NCI-H2196 (cell line): ENCODE data around the gene NCOA5.

ENCODE experiments used
- DNase-seq: peaks from one replicate; lab custom pipeline; 2025; ENCODE audit not compliant: unreplicated experiment; lab: John Stamatoyannopoulos, UW

The NCOA5 gene

DNA sequence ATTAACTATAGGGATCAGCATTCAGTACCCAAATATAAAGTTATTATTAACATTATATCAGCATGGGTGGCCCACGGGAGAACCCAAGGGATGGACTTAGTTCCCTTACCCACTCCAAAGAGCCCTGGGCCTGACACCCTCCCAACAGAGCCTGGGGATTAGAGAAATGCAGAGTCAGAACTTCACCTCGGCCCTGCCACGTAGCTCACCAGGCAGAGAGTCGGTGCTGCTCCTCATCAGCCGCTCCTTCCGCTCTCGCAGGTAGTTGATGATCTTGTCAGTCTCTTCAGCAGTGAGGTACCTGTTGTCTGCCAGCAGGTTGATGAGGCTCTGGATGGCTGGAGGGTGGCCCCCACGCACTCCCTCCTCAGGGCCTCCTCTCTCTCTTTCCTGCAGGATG lies 26.6 kb downstream of the NCOA5 start:
- DNase-seq: no peak

GRCh38 chr20:46062621-46063020 lies 27.1 kb downstream of the NCOA5 start:
- DNase-seq: no peak

DNA sequence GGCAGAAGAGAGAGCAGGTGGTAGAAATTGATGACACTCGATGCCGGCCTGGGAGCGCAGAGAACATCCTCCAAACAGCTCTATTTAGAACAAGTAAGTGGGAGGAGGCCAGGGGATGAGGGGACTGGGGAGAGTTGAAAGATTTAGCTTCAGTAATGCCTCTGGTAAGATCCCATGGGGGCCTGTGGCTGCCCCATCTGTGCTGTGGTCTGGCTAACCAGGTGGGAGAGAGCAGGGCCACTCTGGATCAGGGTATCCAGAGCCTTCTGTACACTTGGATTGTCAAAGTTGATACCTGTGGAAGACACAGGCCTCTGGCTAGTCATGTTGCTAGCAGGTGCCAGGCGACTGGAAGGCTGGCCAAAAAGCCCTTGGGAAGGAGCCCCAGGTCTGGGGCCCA lies 27.6 kb downstream of the NCOA5 start:
- no peak for DNase-seq

DNA sequence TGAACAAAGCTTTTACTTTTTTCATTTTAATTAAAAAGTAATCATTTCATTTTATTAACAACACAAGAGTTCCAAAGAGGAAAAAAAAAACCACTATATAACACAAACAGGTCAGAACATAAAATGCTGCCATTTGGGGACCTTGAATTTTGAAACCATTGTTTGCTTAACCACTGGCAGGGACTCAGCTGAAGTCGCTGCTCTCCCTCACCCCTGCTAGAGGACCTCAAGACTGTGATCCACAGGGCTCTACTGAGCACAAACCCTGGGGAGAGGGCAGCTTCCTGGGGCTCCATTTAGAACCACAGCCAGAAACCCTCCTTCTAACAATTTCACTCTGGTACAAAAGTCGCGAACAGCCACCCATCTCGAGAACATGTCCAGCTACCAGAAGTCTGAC lies 28.8 kb downstream of the NCOA5 start:
- DNase-seq: no peak

- no peak for DNase-seq
Observed at GRCh38 chr20:46060301-46060881, 29.4 kb downstream of the NCOA5 start.

GRCh38 chr20:46058599-46059281 lies 31.0 kb downstream of the NCOA5 start:
- DNase-seq: no peak

GRCh38 chr20:46057856-46058598 lies 31.7 kb downstream of the NCOA5 start:
- no peak for DNase-seq

- no peak for DNase-seq
Observed at GRCh38 chr20:46056970-46057855, 32.5 kb downstream of the NCOA5 start.

DNA sequence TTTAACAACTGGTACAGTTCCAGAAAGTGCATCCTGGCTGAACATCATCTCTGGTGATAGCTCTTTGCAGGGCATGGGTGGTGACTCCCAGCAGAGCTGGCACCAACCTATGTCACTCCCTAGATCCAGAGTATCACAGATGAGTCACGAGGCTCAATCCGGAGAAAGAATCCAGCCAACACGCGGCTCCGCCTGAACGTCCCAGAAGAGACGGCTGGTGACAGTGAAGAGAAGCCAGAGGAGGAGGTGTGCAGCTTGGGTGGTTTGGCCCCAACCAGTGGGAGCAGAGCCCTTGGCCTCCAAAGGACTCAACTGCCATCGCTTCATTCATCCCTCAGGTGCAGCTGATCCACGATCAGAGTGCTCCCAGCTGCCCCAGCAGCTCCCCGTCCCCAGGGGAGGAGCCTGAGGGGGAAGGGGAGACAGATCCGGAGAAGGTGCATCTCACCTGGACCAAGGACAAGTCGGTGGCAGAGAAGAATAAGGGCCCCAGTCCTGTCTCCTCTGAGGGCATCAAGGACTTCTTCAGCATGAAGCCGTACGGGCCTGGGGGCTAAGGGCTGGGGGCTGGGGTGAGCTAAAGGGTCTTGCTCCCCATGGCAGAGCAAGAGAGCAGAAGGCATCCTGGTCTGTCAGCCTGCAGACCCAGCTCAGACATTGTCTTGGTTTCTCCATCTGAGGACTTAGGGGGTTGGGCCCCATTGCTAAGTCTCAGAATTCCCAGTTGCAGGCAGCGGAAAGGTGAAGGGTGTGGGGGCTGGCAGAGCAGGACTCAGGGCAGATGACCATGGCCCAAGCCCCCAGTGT lies 33.5 kb downstream of the NCOA5 start:
- DNase-seq: no peak

GRCh38 chr20:46055269-46055668 lies 34.5 kb downstream of the NCOA5 start:
- DNase-seq: no peak

GRCh38 chr20:46054606-46055005 lies 35.2 kb downstream of the NCOA5 start:
- no peak for DNase-seq

DNA sequence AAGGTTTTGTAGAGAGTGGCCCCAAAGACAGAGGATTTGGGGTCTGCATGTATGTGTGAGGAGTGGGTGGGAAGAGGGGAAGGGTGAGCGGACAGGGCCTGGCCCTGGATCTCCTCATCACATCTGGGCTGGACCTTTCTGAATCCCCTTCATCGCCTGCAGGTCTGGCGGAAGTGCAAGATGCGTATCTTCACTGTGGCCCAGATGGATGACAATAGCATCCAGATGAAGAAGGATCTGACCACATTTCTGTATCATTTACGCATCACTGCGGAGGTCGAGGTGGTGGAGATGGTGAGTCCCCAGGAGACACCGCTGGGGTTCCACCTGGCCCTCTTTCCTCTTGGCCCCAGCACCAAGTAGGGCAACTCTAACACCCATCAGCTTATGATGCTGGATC lies 36.3 kb downstream of the NCOA5 start:
- no peak for DNase-seq

DNA sequence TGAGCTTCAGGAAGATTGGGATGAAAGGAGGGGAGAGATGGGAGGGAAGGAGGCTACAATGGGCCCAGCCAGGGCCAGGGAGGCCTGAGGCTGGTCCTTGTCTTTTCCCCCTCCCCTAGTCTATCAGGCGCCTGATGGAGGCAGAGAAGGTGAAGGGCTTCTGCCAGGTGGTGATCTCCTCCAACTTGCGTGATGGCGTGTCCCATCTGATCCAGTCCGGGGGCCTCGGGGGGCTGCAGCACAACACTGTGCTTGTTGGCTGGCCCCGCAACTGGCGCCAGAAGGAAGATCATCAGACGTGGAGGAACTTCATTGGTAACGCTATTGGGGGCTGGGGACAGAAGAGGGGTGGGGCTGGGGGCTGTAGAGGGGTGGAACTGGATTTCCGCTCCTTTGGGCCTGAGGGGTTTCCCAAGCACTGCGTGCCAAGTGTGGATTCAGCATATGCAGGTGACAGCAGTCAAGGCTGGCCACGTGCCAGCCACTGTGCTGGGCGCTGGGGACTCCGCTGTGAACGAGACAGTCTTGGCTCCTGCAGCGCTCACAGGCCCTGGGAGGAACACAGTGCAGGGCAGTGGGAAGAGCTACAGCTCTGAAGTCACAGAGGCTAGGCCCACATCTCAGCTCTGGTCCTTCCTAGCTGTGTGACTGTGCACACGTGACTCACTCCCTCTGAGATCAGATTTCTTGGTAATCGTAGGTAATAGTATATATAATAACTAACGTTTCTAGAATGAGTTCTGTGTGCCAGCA lies 38.0 kb downstream of the NCOA5 start:
- peak; percentile 43 for DNase-seq

GRCh38 chr20:46050885-46051284 lies 38.9 kb downstream of the NCOA5 start:
- no peak for DNase-seq

DNA sequence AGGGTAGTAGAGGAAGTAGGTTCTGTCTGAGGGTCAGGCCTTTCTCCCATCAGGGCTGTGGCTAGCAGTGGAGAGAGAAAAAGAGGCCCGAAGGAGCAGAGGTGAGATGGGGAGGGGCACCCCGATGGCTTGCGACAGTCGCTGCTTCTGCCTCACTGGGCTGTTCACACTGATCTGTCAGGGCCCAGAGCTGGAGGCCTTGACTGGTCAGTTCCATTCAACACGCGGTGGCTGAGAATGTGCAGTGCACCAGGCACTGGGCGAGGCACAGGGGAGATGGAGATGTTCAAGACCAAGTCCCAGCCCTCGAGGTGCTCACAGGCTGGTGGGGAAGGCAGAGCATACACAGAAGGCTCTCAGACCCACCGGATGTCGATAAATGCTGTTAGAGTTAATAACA lies 39.3 kb downstream of the NCOA5 start:
- DNase-seq: no peak

DNA sequence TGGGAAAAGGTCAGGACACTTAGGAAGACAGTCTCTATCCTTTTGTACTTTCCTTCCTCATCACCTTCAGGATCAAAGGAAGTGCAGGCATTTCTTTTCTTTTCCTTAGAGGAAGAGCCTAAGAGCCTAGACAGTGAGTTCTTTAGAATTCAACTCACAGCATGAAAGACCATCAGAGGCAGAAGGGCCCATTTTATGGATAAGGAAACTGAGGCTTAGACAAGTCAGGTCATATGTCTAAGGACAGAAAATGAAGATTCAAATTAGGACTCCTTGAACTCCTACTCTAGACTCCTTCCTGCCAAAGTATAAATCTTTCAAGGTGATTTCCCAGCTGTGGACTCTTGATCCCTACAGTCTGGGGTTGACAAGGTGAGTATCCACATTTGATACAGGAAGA lies 39.9 kb downstream of the NCOA5 start:
- no peak for DNase-seq

DNA sequence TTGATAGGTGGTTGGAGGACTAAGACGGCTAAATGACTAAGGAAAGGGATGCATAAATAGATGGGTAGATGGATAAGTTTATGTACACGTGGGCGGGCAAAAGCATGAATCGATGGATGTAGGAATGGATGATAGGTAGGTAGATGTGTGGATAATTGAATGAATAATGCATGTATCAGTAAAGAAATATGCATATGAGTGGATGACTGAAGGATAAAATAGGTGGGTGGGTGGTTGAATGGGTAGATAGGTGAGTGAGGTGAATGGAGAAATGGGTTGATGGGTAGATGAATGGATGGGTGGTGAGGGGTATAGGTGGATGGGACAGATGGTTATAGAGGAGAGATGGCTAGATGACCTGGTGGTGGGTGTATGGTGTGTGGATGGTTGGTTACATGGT lies 40.6 kb downstream of the NCOA5 start:
- DNase-seq: no peak

DNA sequence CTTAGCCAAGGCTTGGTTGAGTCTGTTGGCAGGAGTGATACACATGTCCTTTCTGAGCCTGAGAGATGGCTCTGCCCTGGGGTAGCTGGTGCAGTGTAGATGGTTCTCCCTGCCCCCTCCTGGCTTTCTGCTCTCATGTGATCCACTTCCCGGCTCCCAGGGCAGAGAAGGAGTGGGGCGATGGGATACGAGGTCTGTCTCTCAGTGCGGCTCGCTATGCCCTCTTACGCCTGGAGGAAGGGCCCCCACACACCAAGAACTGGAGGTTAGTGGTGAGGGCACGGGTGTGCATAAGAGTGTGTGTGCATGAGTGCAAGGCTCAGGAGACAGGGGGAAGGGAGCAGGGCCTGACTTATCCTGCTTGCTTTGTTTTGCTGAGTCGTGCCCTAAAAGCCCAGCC lies 41.9 kb downstream of the NCOA5 start:
- no peak for DNase-seq

DNA sequence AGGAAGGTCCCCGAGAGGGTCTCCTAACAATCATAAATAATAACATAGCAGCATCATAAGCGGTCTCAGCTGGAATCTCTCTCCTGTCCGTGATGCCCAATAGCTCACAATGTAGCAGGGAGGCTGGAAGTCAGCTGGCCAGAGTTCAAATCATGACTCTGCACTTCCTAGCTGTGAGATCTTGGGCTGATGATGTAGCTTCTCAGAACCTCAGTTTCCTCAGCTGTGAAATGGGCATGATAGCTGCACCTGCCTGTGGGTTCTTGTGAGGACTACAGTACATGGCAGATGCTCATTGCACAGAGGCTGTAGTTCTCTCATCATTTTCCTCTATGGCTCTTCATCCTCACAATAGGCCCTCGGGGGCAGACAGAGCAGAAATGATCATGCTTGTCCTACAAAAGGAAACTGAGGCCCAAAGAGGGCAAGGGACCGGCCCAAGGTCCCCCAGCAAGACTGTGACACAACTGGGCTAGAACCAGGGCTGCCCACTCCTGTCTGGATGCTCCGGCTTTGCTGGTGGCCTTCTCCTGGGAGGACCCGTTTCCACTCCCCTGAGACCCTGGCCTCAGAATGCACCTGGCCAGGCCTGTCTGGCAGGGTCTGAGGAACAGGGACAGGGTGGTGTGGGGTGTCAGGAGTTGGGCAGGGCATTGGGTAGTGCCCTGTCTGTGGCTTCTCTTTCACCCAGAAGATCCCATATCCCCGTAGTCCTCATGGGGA lies 43.0 kb downstream of the NCOA5 start:
- DNase-seq: no peak
